HepG2 (cell line): ENCODE results near the gene CALR. TPM values are rescaled to one million over a fixed set of nuclear protein-coding genes. Genes with fewer than 3 reads are reported as not detected.

Source experiments
- AHR ChIP-seq: IDR thresholded peaks from 2 replicates; pipeline ENCODE4 v1.6.1; 2018; ENCODE audit warnings: missing genetic modification reagents, missing compliant biosample characterization
- CENPX ChIP-seq: sonication (generic); formaldehyde crosslinking; IDR thresholded peaks from 2 replicates; pipeline ENCODE4 v1.9.0; 2021; ENCODE audit warnings: mild to moderate bottlenecking, missing genetic modification reagents, moderate library complexity
- ERF ChIP-seq: IDR thresholded peaks from 2 replicates; pipeline ENCODE4 v1.6.1; 2018; ENCODE audit warnings: missing biosample characterization, missing genetic modification reagents
- FIP1L1 ChIP-seq: fragments of 200-400 bp; formaldehyde crosslinking; IDR thresholded peaks from 2 replicates; pipeline ENCODE4 v1.6.1; 2018; ENCODE audit warnings: low read depth, mild to moderate bottlenecking, low read length, moderate library complexity, borderline replicate concordance; ENCODE audit not compliant: insufficient read depth
- FOSL2 ChIP-seq: sonication (generic); formaldehyde crosslinking; IDR thresholded peaks from 2 replicates; pipeline ENCODE4 v1.4.0; 2020; ENCODE audit warnings: missing genetic modification reagents
- GFI1 ChIP-seq: sonication (generic); formaldehyde crosslinking; IDR thresholded peaks from 2 replicates; pipeline ENCODE4 v1.5.0; 2020; ENCODE audit warnings: missing genetic modification reagents, mild to moderate bottlenecking, borderline replicate concordance
- HOXA7 ChIP-seq: sonication (generic); formaldehyde crosslinking; IDR thresholded peaks from 2 replicates; pipeline ENCODE4 v1.8.1; 2022; ENCODE audit warnings: mild to moderate bottlenecking, missing genetic modification reagents, moderate library complexity
- HOXD1 ChIP-seq: sonication (generic); formaldehyde crosslinking; IDR thresholded peaks from 2 replicates; pipeline ENCODE4 v1.5.0; 2020; ENCODE audit warnings: missing genetic modification reagents
- KDM3A ChIP-seq: IDR thresholded peaks from 2 replicates; pipeline ENCODE4 v1.6.1; 2018; ENCODE audit warnings: low read depth, missing compliant biosample characterization
- KLF16 ChIP-seq, 2 experiments: sonication (generic) in 1 of 2; formaldehyde crosslinking in 1 of 2; IDR thresholded peaks; 2 replicates each; pipeline versions ENCODE4 v1.6.1 to v1.8.0; 2016 to 2023; ENCODE audit warnings: missing genetic modification reagents in 2 of 2, missing compliant biosample characterization in 1 of 2
- MED1 ChIP-seq: sonication (generic); formaldehyde crosslinking; IDR thresholded peaks from 2 replicates; pipeline ENCODE4 v1.4.0; 2020; ENCODE audit warnings: missing genetic modification reagents
- NFRKB ChIP-seq: fragments of 450-650 bp; IDR thresholded peaks from 2 replicates; pipeline ENCODE4 v1.6.1; 2017
- POLR2AphosphoS5 ChIP-seq: IDR thresholded peaks from 2 replicates; pipeline ENCODE4 v1.6.1; 2012; ENCODE audit warnings: low read depth, low read length
- SKI ChIP-seq: fragments of 450-650 bp; IDR thresholded peaks from one replicate; pipeline ENCODE4 v1.6.1; 2018; ENCODE audit warnings: mild to moderate bottlenecking; ENCODE audit not compliant: partially characterized antibody
- SMC3 ChIP-seq: IDR thresholded peaks from 2 replicates; pipeline ENCODE4 v1.6.1; 2011; ENCODE audit warnings: low read length, improper control_type of control experiment
- THAP7 ChIP-seq: sonication (generic); formaldehyde crosslinking; IDR thresholded peaks from 2 replicates; pipeline ENCODE4 v1.8.1; 2023; ENCODE audit warnings: mild to moderate bottlenecking, missing genetic modification reagents
- ZFP36L2 ChIP-seq: sonication (generic); formaldehyde crosslinking; IDR thresholded peaks from 2 replicates; pipeline ENCODE4 v1.4.0; 2020; ENCODE audit warnings: missing genetic modification reagents
- ZNF253 ChIP-seq: sonication (generic); formaldehyde crosslinking; IDR thresholded peaks from 2 replicates; pipeline ENCODE4 v1.8.0; 2022; ENCODE audit warnings: mild to moderate bottlenecking, missing genetic modification reagents, borderline replicate concordance
- ZNF256 ChIP-seq: sonication (generic); formaldehyde crosslinking; conservative IDR thresholded peaks from 2 replicates; pipeline ENCODE4 v1.4.0; 2020; ENCODE audit warnings: missing genetic modification reagents
- ZNF615 ChIP-seq: sonication (generic); formaldehyde crosslinking; IDR thresholded peaks from 2 replicates; pipeline ENCODE4 v1.5.0; 2020; ENCODE audit warnings: mild to moderate bottlenecking, missing genetic modification reagents, borderline replicate concordance
- ZNF660 ChIP-seq: sonication (generic); formaldehyde crosslinking; IDR thresholded peaks from 2 replicates; pipeline ENCODE4 v1.5.1; 2020; ENCODE audit warnings: mild to moderate bottlenecking, low read depth, missing genetic modification reagents, borderline replicate concordance
- ZNF839 ChIP-seq: sonication (generic); formaldehyde crosslinking; IDR thresholded peaks from 2 replicates; pipeline ENCODE4 v1.4.0; 2020; ENCODE audit warnings: missing genetic modification reagents, mild to moderate bottlenecking, borderline replicate concordance
- polyA plus RNA-seq, 8 experiments: library from polyadenylated mRNA; depleted of rRNA in 3 of 8; stranded (reverse) in 7 of 8; unstranded in 1 of 8; fragments of >200 nt; fragmentation: Illumina TruSeq in 4 of 8; extraction: Trizol in 4 of 8; gene quantifications; 2 replicates each; pipeline versions ENCODE4 v1.2.1 to v1.2.3, GENCODE V29; 2011 to 2016; ENCODE audit warnings: low read depth in 4 of 8, missing spikeins in 1 of 8, mixed read lengths in 1 of 8; ENCODE audit not compliant: insufficient read depth in 1 of 8
- total RNA-seq, 5 experiments: library from RNA; depleted of rRNA; stranded (reverse); fragments of >200 nt; fragmentation: Illumina TruSeq; extraction: Trizol; gene quantifications; 2 replicates each; pipeline ENCODE4 v1.2.3, GENCODE V29; 2016; ENCODE audit warnings: low read depth in 1 of 5
- TF ChIP-seq, protein P1 (sequence below): sonication (generic); formaldehyde crosslinking; IDR thresholded peaks from 2 replicates; pipeline ENCODE4 v1.5.1; 2020; ENCODE audit warnings: missing genetic modification reagents, mild to moderate bottlenecking, borderline replicate concordance
- TF ChIP-seq, protein P2 (sequence below): sonication (generic); formaldehyde crosslinking; IDR thresholded peaks from 2 replicates; pipeline ENCODE4 v1.4.0; 2020; ENCODE audit warnings: missing genetic modification reagents, borderline replicate concordance

CALR gene
- total and polyA plus RNA-seq, 2 of the 13 experiments (the other 11 are each of a cell fraction or from before 2014, with no cell fraction given): 898 to 934 TPM

GRCh38 chr19:12890787-12891552 lies 47.4 kb upstream of the CALR start, which contains the start of gene GCDH (continued):
- TF ChIP-seq KDM3A (no peak; the same call in 1 of the 2 replicates), ZFP36L2 (CRISPR knock-in tag) (no peak), THAP7 (CRISPR knock-in tag) (peak; percentile 74; the same call in 1 of the 2 replicates), ZNF615 (CRISPR knock-in tag) (no peak), MED1 (CRISPR knock-in tag) (no peak), HOXA7 (CRISPR knock-in tag) (no peak), ZNF839 (CRISPR knock-in tag) (peak; percentile 56; the same call in 1 of the 2 replicates), POLR2AphosphoS5 (peak; percentile 91), NFRKB (no peak), ERF (CRISPR knock-in tag) (0 out of 2 replicates have a peak, but pooled peaks have one; percentile 29), ZNF253 (CRISPR knock-in tag) (no peak), SMC3 (no peak), FIP1L1 (no peak), ZNF256 (no peak), KLF16 (CRISPR knock-in tag; IDR thresholded peaks at IDR 0.05) (peak in 1 of 2 experiments; percentile 65; a peak in 1 of 4 replicates), AHR (0 out of 2 replicates have a peak, but pooled peaks have one; percentile 46), ZNF660 (CRISPR knock-in tag) (no peak), HOXD1 (CRISPR knock-in tag) (no peak), FOSL2 (CRISPR knock-in tag) (no peak), GFI1 (CRISPR knock-in tag) (no peak), SKI (no peak), CENPX (CRISPR knock-in tag) (no peak)
- TF ChIP-seq, protein P1, sequence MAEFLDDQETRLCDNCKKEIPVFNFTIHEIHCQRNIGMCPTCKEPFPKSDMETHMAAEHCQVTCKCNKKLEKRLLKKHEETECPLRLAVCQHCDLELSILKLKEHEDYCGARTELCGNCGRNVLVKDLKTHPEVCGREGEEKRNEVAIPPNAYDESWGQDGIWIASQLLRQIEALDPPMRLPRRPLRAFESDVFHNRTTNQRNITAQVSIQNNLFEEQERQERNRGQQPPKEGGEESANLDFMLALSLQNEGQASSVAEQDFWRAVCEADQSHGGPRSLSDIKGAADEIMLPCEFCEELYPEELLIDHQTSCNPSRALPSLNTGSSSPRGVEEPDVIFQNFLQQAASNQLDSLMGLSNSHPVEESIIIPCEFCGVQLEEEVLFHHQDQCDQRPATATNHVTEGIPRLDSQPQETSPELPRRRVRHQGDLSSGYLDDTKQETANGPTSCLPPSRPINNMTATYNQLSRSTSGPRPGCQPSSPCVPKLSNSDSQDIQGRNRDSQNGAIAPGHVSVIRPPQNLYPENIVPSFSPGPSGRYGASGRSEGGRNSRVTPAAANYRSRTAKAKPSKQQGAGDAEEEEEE (CRISPR knock-in tag): 0 out of 2 replicates have a peak, but pooled peaks have one; percentile 64
- TF ChIP-seq, protein P2, sequence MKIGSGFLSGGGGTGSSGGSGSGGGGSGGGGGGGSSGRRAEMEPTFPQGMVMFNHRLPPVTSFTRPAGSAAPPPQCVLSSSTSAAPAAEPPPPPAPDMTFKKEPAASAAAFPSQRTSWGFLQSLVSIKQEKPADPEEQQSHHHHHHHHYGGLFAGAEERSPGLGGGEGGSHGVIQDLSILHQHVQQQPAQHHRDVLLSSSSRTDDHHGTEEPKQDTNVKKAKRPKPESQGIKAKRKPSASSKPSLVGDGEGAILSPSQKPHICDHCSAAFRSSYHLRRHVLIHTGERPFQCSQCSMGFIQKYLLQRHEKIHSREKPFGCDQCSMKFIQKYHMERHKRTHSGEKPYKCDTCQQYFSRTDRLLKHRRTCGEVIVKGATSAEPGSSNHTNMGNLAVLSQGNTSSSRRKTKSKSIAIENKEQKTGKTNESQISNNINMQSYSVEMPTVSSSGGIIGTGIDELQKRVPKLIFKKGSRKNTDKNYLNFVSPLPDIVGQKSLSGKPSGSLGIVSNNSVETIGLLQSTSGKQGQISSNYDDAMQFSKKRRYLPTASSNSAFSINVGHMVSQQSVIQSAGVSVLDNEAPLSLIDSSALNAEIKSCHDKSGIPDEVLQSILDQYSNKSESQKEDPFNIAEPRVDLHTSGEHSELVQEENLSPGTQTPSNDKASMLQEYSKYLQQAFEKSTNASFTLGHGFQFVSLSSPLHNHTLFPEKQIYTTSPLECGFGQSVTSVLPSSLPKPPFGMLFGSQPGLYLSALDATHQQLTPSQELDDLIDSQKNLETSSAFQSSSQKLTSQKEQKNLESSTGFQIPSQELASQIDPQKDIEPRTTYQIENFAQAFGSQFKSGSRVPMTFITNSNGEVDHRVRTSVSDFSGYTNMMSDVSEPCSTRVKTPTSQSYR: no peak
